GM06990 (cell line): ENCODE data around the gene LAT.

Experiments
- DNase-seq: peaks from one replicate; pipeline ENCODE4 v3.0.0-alpha.2; 2011; ENCODE audit not compliant: insufficient read length; ENCODE audit errors: extremely low read depth
- H3K27me3 ChIP-seq: replicated peaks from 2 replicates; pipeline ENCODE4 v1.6.0; 2011; ENCODE audit warnings: low read length; ENCODE audit not compliant: control insufficient read depth, insufficient read depth
- H3K36me3 ChIP-seq: 2 replicates; pipeline ENCODE4 v1.5.1; 2011; ENCODE audit warnings: low read length; ENCODE audit not compliant: control insufficient read depth, insufficient read depth
- H3K4me3 ChIP-seq: replicated peaks from 2 replicates; pipeline ENCODE4 v1.5.1; 2011; ENCODE audit warnings: low read depth, mild to moderate bottlenecking, control low read depth, low read length
- TF ChIP-seq, protein P1 (sequence below): IDR thresholded peaks from 2 replicates; pipeline ENCODE4 v1.5.1; 2011; ENCODE audit warnings: low read length, control low read depth, mild to moderate bottlenecking, inconsistent platforms; ENCODE audit not compliant: insufficient read depth, poor library complexity, severe bottlenecking

LAT gene

DNA sequence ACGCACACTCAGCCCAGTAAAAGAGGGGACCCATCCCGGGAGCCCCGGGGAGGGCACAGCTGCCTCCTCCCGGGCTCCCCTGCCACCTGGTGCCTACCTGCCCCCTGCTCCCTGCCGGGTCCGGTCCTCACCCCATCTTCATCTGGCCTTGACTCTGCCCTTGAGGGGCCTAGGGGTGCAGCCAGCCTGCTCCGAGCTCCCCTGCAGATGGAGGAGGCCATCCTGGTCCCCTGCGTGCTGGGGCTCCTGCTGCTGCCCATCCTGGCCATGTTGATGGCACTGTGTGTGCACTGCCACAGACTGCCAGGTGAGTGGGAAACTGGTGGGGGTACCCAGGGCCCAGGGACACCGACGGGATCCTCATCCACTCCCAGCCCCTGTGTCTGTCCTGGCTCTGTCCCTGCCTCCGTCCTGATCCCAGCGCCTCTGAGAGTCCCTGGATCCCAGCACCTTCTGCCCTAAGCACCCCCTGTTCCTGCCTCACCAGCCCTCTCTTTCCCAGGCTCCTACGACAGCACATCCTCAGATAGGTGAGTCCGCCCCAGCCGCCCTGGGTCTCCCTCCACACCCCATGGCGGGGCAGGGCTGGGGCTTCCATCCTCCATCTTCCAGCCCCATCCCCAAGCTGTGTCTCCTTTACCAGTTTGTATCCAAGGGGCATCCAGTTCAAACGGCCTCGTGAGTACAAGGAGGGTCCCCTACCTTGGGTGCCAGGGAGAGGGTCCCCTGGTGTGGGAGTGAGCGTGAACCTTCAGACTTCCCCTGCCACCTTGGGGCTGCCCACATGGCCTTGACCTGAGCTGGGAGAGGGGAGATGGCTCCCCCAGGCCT, 574 bp downstream of the LAT start:
- no peak for DNase-seq
- peaks cover 18% of the 10 kb centered on the region for H3K36me3 ChIP-seq
- TF ChIP-seq, protein P1, sequence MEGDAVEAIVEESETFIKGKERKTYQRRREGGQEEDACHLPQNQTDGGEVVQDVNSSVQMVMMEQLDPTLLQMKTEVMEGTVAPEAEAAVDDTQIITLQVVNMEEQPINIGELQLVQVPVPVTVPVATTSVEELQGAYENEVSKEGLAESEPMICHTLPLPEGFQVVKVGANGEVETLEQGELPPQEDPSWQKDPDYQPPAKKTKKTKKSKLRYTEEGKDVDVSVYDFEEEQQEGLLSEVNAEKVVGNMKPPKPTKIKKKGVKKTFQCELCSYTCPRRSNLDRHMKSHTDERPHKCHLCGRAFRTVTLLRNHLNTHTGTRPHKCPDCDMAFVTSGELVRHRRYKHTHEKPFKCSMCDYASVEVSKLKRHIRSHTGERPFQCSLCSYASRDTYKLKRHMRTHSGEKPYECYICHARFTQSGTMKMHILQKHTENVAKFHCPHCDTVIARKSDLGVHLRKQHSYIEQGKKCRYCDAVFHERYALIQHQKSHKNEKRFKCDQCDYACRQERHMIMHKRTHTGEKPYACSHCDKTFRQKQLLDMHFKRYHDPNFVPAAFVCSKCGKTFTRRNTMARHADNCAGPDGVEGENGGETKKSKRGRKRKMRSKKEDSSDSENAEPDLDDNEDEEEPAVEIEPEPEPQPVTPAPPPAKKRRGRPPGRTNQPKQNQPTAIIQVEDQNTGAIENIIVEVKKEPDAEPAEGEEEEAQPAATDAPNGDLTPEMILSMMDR: no peak
- no peaks in the 10 kb centered on the region for H3K27me3 ChIP-seq
- peak overlapping the region; percentile 49 for H3K4me3 ChIP-seq

DNA sequence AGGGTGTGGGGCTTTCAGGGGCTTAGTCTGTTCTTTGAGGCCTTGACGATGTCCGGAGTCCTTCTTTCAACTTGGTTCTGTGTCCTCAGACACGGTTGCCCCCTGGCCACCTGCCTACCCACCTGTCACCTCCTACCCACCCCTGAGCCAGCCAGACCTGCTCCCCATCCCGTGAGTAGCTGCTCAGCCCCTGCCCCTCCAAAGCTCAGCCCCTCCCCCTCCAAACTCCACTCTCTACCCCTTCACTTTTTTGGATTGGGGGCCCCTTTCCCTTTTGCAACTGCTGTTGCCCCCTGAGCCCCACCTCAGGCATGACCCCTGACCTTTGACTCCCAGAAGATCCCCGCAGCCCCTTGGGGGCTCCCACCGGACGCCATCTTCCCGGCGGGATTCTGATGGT, 1.2 kb downstream of the LAT start:
- Histone ChIP-seq H3K4me3 (no peak overlapping the region), H3K27me3 (no peaks in the 10 kb centered on the region), H3K36me3 (peaks cover 18% of the 10 kb centered on the region)
- TF ChIP-seq, protein P1: no peak
- no peak for DNase-seq

DNA sequence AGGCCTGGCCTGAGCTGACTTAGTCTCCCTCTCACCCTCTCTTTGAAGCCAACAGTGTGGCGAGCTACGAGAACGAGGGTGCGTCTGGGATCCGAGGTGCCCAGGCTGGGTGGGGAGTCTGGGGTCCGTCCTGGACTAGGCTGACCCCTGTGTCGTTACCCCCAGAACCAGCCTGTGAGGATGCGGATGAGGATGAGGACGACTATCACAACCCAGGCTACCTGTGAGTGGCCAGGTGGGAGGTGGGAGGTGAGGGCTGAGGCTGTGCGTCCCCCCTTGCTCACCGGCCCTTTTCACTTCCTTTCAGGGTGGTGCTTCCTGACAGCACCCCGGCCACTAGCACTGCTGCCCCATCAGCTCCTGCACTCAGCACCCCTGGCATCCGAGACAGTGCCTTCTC, 1.6 kb downstream of the LAT start:
- Histone ChIP-seq H3K36me3 (peaks cover 18% of the 10 kb centered on the region), H3K27me3 (no peaks in the 10 kb centered on the region), H3K4me3 (no peak overlapping the region)
- TF ChIP-seq, protein P1: no peak
- no peak for DNase-seq

DNA sequence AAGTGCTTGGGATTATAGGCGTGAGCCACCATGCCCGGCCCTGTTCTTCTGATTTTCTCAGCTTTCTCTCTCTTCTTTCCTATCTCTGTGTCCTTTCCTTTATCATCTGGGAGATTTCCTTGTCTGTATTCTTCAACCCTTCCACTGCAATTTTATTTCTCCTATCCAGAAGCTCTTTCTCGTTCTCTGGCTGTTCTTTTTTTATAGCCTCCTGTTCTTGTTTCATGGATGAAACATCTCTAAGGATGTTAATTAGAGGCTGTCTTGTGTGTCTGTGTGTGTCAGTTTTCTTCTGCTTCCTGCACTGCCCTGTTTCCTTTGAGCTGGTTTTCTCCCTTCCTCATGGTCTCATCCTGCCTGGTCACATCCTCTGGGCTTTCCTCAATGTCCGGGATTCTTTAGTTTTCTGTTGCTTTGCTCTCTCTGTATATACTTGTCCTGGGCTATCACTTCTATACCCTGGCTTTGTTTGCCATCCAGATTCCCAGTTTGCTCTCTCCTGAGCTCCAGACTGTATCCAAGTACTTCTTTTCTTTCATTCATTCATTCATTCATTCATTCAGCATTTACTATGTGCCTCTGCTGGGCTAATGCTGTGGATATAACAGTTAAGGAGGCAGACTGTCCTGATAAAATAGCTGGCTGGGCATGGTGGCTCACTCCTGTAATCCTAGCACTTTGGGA, 2.5 kb downstream of the LAT start:
- Histone ChIP-seq H3K36me3 (peaks cover 11% of the 10 kb centered on the region), H3K27me3 (no peaks in the 10 kb centered on the region), H3K4me3 (no peak overlapping the region)
- TF ChIP-seq, protein P1: no peak
- DNase-seq: no peak

DNA sequence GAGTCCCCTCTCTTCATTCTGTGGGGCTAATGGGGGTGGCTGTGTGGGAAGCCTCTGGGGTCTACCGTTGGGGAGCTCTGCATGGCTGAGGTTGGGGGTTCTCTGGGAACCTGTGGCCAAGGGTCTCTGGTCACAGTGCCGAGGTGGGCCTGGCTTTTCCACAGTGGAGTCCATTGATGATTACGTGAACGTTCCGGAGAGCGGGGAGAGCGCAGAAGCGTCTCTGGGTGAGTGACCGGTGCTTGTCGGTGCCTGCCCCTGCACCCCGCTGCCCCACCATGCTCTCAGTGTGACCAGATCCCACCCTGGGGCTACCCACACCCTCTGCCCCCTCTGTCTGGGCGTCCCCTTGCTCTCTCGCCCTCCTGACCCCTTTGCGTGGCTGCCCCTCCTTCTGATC, 4.5 kb downstream of the LAT start:
- no peak for DNase-seq
- TF ChIP-seq, protein P1: no peak
- Histone ChIP-seq H3K27me3 (no peaks in the 10 kb centered on the region), H3K36me3 (peaks cover 2% of the 10 kb centered on the region; the same call in 1 of the 2 replicates), H3K4me3 (no peak overlapping the region)
